PC-9 (cell line): ENCODE results near the gene COMT.
"Not testable (repeated sequence)": the region's sequence is repeated elsewhere in the genome, so short reads cannot be mapped to it uniquely, and the experiment has no call there.

Experiments used
- CTCF ChIP-seq: fragments of 200-600 bp; sonication (generic); conservative IDR thresholded peaks from 2 replicates; pipeline ENCODE4 v1.6.1; 2017; ENCODE audit warnings: mixed run types, antibody characterized with exemption, mild to moderate bottlenecking, moderate library complexity
- EZH2 ChIP-seq: fragments of 200-600 bp; sonication (generic); IDR thresholded peaks from 2 replicates; pipeline ENCODE4 v1.8.0; 2017; ENCODE audit warnings: antibody characterized with exemption, low read depth

GRCh38 chr22:19926028-19926427 lies 15.5 kb upstream of the COMT start:
- not testable (repeated sequence) for TF ChIP-seq CTCF, EZH2
